Measurements from ENCODE around the gene STK24. TPM values are rescaled to one million over a fixed set of nuclear protein-coding genes. Genes with fewer than 3 reads are reported as not detected.

The STK24 gene
- polyA plus RNA-seq, 1 experiment = 44.0 TPM

- DNase-seq (ENCODE audit: low read depth, low spot score) = no peak
- Histone ChIP-seq H3K9me3 (ENCODE audit: control insufficient read depth, insufficient read depth, low read length) (peaks cover 4% of the 10 kb centered on the region; the same call in 1 of the 2 replicates), H3K27ac (ENCODE audit: low read depth, low read length) (peak overlapping the region; percentile 21), H3K27me3 (ENCODE audit: control insufficient read depth, insufficient read depth, low read length) (no peaks in the 10 kb centered on the region), H3K4me3 (ENCODE audit: low read depth, low read length) (no peak overlapping the region)
- no peak for TF ChIP-seq CTCF (IDR thresholded peaks at IDR 0.05; ENCODE audit: low read depth, low read length)
- CTCF ChIA-PET = no interaction called here
- POLR2A ChIA-PET = interaction anchor here (1.0 kb wide), 1 partner anchor 104 kb away, joined by 3 read pairs; no protein-coding TSS in a partner anchor
Observed at GRCh38 chr13:98478189-98479129, 98.4 kb downstream of the STK24 start.

GRCh38 chr13:98476538-98476966, 100.4 kb downstream of the STK24 start:
- POLR2A ChIA-PET = no interaction called here
- H3K27me3 ChIP-seq (ENCODE audit: control insufficient read depth, insufficient read depth, low read length) = no peaks in the 10 kb centered on the region
- peaks cover 4% of the 10 kb centered on the region; the same call in 1 of the 2 replicates for H3K9me3 ChIP-seq (ENCODE audit: control insufficient read depth, insufficient read depth, low read length)
- no peak overlapping the region for H3K4me3 ChIP-seq (ENCODE audit: low read depth, low read length)
- TF ChIP-seq CTCF (IDR thresholded peaks at IDR 0.05; ENCODE audit: low read depth, low read length) = no peak
- DNase-seq (ENCODE audit: low read depth, low spot score) = no peak
- peak overlapping the region; percentile 75 for H3K27ac ChIP-seq (ENCODE audit: low read depth, low read length)
- CTCF ChIA-PET = no interaction called here

DNA sequence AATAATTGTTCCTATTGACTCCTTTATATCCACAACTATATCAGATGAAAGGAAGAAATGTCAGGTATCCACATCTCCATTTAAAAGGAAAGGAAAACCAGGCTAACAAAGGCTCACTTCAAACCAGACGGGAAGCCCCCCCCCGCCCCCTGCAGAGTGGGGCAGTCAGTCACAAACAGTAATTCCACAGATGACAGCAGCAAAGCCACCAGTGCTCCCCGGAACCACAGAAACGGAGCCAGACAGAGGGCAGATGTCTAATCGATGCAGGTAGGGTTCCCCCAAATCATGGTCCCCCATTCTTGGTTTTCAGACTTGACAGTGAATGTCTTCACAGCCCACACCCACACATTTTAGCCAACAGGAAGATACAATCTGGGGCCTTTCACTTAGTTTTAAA, 100.8 kb downstream of the STK24 start:
- Histone ChIP-seq H3K27ac (ENCODE audit: low read depth, low read length) (peak overlapping the region; percentile 75), H3K9me3 (ENCODE audit: control insufficient read depth, insufficient read depth, low read length) (peaks cover 4% of the 10 kb centered on the region; the same call in 1 of the 2 replicates), H3K4me3 (ENCODE audit: low read depth, low read length) (no peak overlapping the region), H3K27me3 (ENCODE audit: control insufficient read depth, insufficient read depth, low read length) (no peaks in the 10 kb centered on the region)
- ChIA-PET POLR2A (no interaction called here), CTCF (no interaction called here)
- DNase-seq (ENCODE audit: low read depth, low spot score) = no peak
- no peak for TF ChIP-seq CTCF (IDR thresholded peaks at IDR 0.05; ENCODE audit: low read depth, low read length)

- Histone ChIP-seq H3K27me3 (ENCODE audit: control insufficient read depth, insufficient read depth, low read length) (no peaks in the 10 kb centered on the region), H3K27ac (ENCODE audit: low read depth, low read length) (no peak overlapping the region), H3K4me3 (ENCODE audit: low read depth, low read length) (no peak overlapping the region), H3K9me3 (ENCODE audit: control insufficient read depth, insufficient read depth, low read length) (peaks cover 4% of the 10 kb centered on the region; the same call in 1 of the 2 replicates)
- TF ChIP-seq CTCF (IDR thresholded peaks at IDR 0.05; ENCODE audit: low read depth, low read length) = no peak
- DNase-seq (ENCODE audit: low read depth, low spot score) = no peak
- CTCF ChIA-PET = no interaction called here
- POLR2A ChIA-PET = no interaction called here
Observed at GRCh38 chr13:98475522-98475921, 101.4 kb downstream of the STK24 start.

- H3K27me3 ChIP-seq (ENCODE audit: control insufficient read depth, insufficient read depth, low read length) = no peaks in the 10 kb centered on the region
- no peak for DNase-seq (ENCODE audit: low read depth, low spot score)
- ChIA-PET CTCF (no interaction called here), POLR2A (no interaction called here)
- no peak overlapping the region for H3K27ac ChIP-seq (ENCODE audit: low read depth, low read length)
- no peak overlapping the region for H3K4me3 ChIP-seq (ENCODE audit: low read depth, low read length)
- peaks cover 4% of the 10 kb centered on the region; the same call in 1 of the 2 replicates for H3K9me3 ChIP-seq (ENCODE audit: control insufficient read depth, insufficient read depth, low read length)
- no peak for TF ChIP-seq CTCF (IDR thresholded peaks at IDR 0.05; ENCODE audit: low read depth, low read length)
Observed at GRCh38 chr13:98474761-98475160, 102.1 kb downstream of the STK24 start.

Data from AG04450 (cell line).